Trophoblast cell (in vitro differentiated cells and primary cell): ENCODE measurements around the gene TDRD12.
A peak's percentile ranks its signal among the peaks of the same experiment; 100 is the strongest.

Experiments
- DNase-seq, 2 donors: peaks; one replicate each; pipeline ENCODE4 v3.0.0-alpha.2; 2016
- H2AFZ ChIP-seq: 2 replicates; pipeline ENCODE4 v1.6.1; 2013; ENCODE audit warnings: low read length, moderate library complexity, mild to moderate bottlenecking; ENCODE audit not compliant: insufficient read depth, poor library complexity
- H2AK5ac ChIP-seq: 2 replicates; pipeline ENCODE4 v1.6.1; 2013; ENCODE audit warnings: mild to moderate bottlenecking, low read length
- H2BK120ac ChIP-seq: 2 replicates; pipeline ENCODE4 v1.6.1; 2013; ENCODE audit warnings: low read length, mild to moderate bottlenecking, moderate library complexity; ENCODE audit not compliant: insufficient read depth, poor library complexity
- H2BK12ac ChIP-seq: 2 replicates; pipeline ENCODE4 v1.6.1; 2013; ENCODE audit warnings: mild to moderate bottlenecking, low read length, moderate library complexity
- H2BK5ac ChIP-seq: 2 replicates; pipeline ENCODE4 v1.6.1; 2013; ENCODE audit warnings: low read length, low read depth, moderate library complexity, mild to moderate bottlenecking; ENCODE audit not compliant: poor library complexity
- H3K14ac ChIP-seq: 2 replicates; pipeline ENCODE4 v1.6.1; 2013; ENCODE audit warnings: mild to moderate bottlenecking, low read length
- H3K18ac ChIP-seq: 2 replicates; pipeline ENCODE4 v1.6.1; 2013; ENCODE audit warnings: mild to moderate bottlenecking, low read length
- H3K23ac ChIP-seq: 2 replicates; pipeline ENCODE4 v1.6.1; 2013; ENCODE audit warnings: low read length
- H3K27ac ChIP-seq: 2 replicates; pipeline ENCODE4 v1.5.1; 2013; ENCODE audit warnings: low read depth, mild to moderate bottlenecking, inconsistent platforms, low read length, moderate library complexity
- H3K27me3 ChIP-seq: 2 replicates; pipeline ENCODE4 v1.6.1; 2013; ENCODE audit warnings: inconsistent platforms, mild to moderate bottlenecking, low read length, moderate library complexity; ENCODE audit not compliant: insufficient read depth
- H3K36me3 ChIP-seq, 2 experiments: 1 replicate in 1 of 2; 2 replicates in 1 of 2; pipeline ENCODE4 v1.6.1; 2013; ENCODE audit warnings: low read length in 2 of 2, mild to moderate bottlenecking in 2 of 2, moderate library complexity in 1 of 2; ENCODE audit not compliant: insufficient read depth in 2 of 2, control insufficient read depth in 1 of 2
- H3K4ac ChIP-seq: 2 replicates; pipeline ENCODE4 v1.6.1; 2013; ENCODE audit warnings: low read depth, mild to moderate bottlenecking, low read length, moderate library complexity
- H3K4me1 ChIP-seq, 2 experiments: 1 replicate in 1 of 2; 2 replicates in 1 of 2; pipeline ENCODE4 v1.6.1; 2013; ENCODE audit warnings: low read length in 2 of 2, mild to moderate bottlenecking in 2 of 2, moderate library complexity in 1 of 2; ENCODE audit not compliant: insufficient read depth in 2 of 2, control insufficient read depth in 1 of 2
- H3K4me2 ChIP-seq: 2 replicates; pipeline ENCODE4 v1.6.1; 2013; ENCODE audit warnings: inconsistent platforms, mild to moderate bottlenecking, low read length, moderate library complexity
- H3K4me3 ChIP-seq: 2 replicates; pipeline ENCODE4 v1.5.1; 2013; ENCODE audit warnings: mild to moderate bottlenecking, low read depth, low read length, inconsistent platforms
- H3K79me1 ChIP-seq: one replicate; pipeline ENCODE4 v1.6.1; 2013; ENCODE audit warnings: low read length
- H3K79me2 ChIP-seq: 2 replicates; pipeline ENCODE4 v1.6.1; 2013; ENCODE audit warnings: low read length, mild to moderate bottlenecking; ENCODE audit not compliant: control insufficient read depth, insufficient read depth, poor library complexity
- H3K9ac ChIP-seq: 2 replicates; pipeline ENCODE4 v1.6.1; 2013; ENCODE audit warnings: mild to moderate bottlenecking, low read length
- H3K9me3 ChIP-seq: 2 replicates; pipeline ENCODE4 v1.6.1; 2013; ENCODE audit warnings: low read depth, mild to moderate bottlenecking, control low read depth, inconsistent platforms, low read length; ENCODE audit not compliant: insufficient read depth
- H4K12ac ChIP-seq: 2 replicates; pipeline ENCODE4 v1.6.1; 2013; ENCODE audit warnings: low read depth, mild to moderate bottlenecking, low read length, moderate library complexity
- H4K8ac ChIP-seq: 2 replicates; pipeline ENCODE4 v1.6.1; 2013; ENCODE audit warnings: low read depth, mild to moderate bottlenecking, low read length, moderate library complexity
- H4K91ac ChIP-seq: one replicate; pipeline ENCODE4 v1.6.1; 2013; ENCODE audit warnings: low read depth, mild to moderate bottlenecking, low read length, moderate library complexity
- WGBS: extraction: QIAGEN DNeasy Blood & Tissue Kit; methylation state at CpG from one replicate; pipeline ENCODE4 v1.1.7; 2013; ENCODE audit warnings: missing lambda C conversion rate; ENCODE audit not compliant: insufficient read length, insufficient coverage; ENCODE audit errors: extremely low coverage; 5-methylcytosine and 5-hydroxymethylcytosine counted together

The TDRD12 gene

DNA sequence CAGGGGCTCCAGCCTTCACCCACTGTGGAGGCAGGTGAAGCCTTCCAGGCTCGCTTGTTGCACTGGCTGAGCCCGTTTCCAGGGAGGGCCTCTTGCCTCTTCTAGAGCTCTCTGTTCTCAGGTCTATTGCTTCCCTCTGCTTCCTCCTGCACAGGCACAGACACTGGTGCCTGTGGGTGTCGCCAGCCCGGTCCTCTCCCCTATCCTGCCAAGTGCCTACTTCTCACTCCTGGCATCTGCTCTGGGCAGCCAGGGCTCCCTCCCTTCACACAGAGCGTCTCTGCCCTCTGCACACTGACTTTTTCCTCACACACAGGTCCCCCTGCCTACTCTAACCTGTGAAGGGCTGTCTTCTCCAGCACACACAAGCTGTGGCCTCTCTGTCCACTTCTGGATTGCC lies 89.7 kb downstream of the TDRD12 start:
- Histone ChIP-seq H3K36me3 (no peaks in the 10 kb centered on the region), H3K23ac (no peak overlapping the region), H3K14ac (no peak overlapping the region), H4K8ac (no peak overlapping the region), H3K9ac (no peak overlapping the region), H2BK12ac (no peak overlapping the region), H3K27me3 (no peaks in the 10 kb centered on the region), H3K4me2 (no peak overlapping the region), H2BK5ac (no peak overlapping the region), H3K4me1 (peaks cover 0 to 13% of the 10 kb centered on the region in 2 experiments), H4K91ac (no peak overlapping the region), H3K27ac (no peak overlapping the region), H4K12ac (no peak overlapping the region), H3K4me3 (no peak overlapping the region), H3K9me3 (no peaks in the 10 kb centered on the region), H2AFZ (no peak overlapping the region), H3K18ac (no peak overlapping the region), H2BK120ac (no peak overlapping the region), H2AK5ac (no peak overlapping the region), H3K79me1 (no peaks in the 10 kb centered on the region), H3K79me2 (no peaks in the 10 kb centered on the region), H3K4ac (no peak overlapping the region)
- no CpG with 5 or more reads among the region's 5 CpGs for WGBS
- no peak for DNase-seq

DNA sequence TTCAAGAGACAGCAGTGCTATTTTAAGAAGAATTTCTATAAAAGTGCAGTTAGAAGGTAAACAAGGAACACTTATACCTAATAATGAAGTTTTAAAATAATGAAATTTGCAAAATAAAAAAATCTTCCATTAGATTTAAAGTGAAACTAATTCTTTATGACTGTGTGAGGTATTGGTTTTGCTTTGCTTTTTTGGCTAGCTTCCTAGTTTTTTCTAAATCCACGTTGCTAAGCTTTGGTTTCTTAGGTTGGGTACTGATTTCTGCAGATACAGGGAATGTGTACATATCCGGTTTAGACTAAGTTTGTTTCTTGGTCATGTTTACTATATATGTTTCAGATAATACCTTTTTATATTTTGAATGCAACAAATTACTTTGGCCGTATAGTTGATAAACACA lies 90.2 kb downstream of the TDRD12 start:
- no peak overlapping the region for H3K14ac ChIP-seq
- no peak overlapping the region for H3K4ac ChIP-seq
- no peak overlapping the region for H3K18ac ChIP-seq
- no peak overlapping the region for H2AK5ac ChIP-seq
- H3K4me2 ChIP-seq = no peak overlapping the region
- DNase-seq = no peak
- no peaks in the 10 kb centered on the region for H3K79me1 ChIP-seq
- no peaks in the 10 kb centered on the region for H3K79me2 ChIP-seq
- no peak overlapping the region for H3K9ac ChIP-seq
- H4K8ac ChIP-seq = no peak overlapping the region
- H2BK120ac ChIP-seq = no peak overlapping the region
- H3K9me3 ChIP-seq = no peaks in the 10 kb centered on the region
- H3K27me3 ChIP-seq = no peaks in the 10 kb centered on the region
- H4K91ac ChIP-seq = no peak overlapping the region
- H4K12ac ChIP-seq = no peak overlapping the region
- H3K4me1 ChIP-seq = peaks cover 0 to 13% of the 10 kb centered on the region in 2 experiments
- no peak overlapping the region for H3K23ac ChIP-seq
- H2BK12ac ChIP-seq = no peak overlapping the region
- WGBS = no CpG with 5 or more reads among the region's 3 CpGs
- H3K4me3 ChIP-seq = no peak overlapping the region
- H2AFZ ChIP-seq = no peak overlapping the region
- H3K27ac ChIP-seq = no peak overlapping the region
- H2BK5ac ChIP-seq = no peak overlapping the region
- H3K36me3 ChIP-seq = no peaks in the 10 kb centered on the region

DNA sequence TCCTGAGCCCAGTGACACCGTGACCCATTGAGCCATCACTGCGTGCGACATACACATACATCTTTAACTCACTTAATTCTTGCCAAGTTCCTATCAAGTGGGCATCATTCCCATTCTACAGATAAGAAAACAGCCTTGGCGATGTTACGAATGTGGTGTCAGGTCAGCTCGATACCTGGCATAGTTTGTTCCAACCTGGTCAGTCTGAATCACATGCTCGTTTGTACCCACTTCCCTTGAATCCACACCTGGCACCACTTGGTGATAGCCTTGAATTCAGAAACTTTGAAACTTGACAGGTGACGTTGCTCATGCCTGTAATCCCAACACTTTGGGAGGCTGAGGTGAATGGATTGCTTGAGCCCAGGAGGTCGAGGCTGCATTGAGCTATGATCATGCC lies 90.9 kb downstream of the TDRD12 start:
- no peak overlapping the region for H4K91ac ChIP-seq
- no peak overlapping the region for H3K18ac ChIP-seq
- no peak overlapping the region for H3K4ac ChIP-seq
- no peak overlapping the region for H4K8ac ChIP-seq
- H2BK12ac ChIP-seq = no peak overlapping the region
- no peak overlapping the region for H2BK120ac ChIP-seq
- H3K27ac ChIP-seq = no peak overlapping the region
- no peaks in the 10 kb centered on the region for H3K79me2 ChIP-seq
- no peak overlapping the region for H2BK5ac ChIP-seq
- WGBS = no CpG with 5 or more reads among the region's 9 CpGs
- H3K4me1 ChIP-seq = peaks cover 0 to 13% of the 10 kb centered on the region in 2 experiments
- no peak overlapping the region for H3K4me2 ChIP-seq
- no peak overlapping the region for H2AK5ac ChIP-seq
- H3K27me3 ChIP-seq = no peaks in the 10 kb centered on the region
- no peaks in the 10 kb centered on the region for H3K9me3 ChIP-seq
- DNase-seq = no peak
- H3K14ac ChIP-seq = no peak overlapping the region
- H4K12ac ChIP-seq = no peak overlapping the region
- no peak overlapping the region for H3K9ac ChIP-seq
- H3K36me3 ChIP-seq = no peaks in the 10 kb centered on the region
- no peak overlapping the region for H3K23ac ChIP-seq
- no peak overlapping the region for H3K4me3 ChIP-seq
- no peaks in the 10 kb centered on the region for H3K79me1 ChIP-seq
- H2AFZ ChIP-seq = no peak overlapping the region

DNA sequence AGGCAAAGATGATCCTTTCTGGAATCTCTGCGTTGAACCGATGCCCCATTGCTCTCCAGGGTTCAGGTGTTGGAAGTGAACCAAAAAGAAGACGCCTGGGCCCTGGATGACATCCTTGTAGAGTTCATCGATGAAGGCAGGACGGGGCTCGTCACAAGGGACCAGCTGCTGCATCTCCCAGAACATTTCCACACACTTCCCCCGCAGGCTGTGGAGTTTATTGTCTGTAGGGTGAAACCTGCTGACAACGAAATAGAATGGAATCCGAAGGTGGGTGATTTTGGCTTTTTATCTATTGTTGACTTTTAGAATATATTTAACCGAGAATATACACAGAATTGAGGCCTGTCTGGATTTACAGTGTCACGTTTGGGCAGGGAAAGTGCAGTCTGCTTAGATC lies 91.6 kb downstream of the TDRD12 start:
- Histone ChIP-seq H3K14ac (no peak overlapping the region), H3K36me3 (no peaks in the 10 kb centered on the region), H2BK120ac (no peak overlapping the region), H3K27me3 (no peaks in the 10 kb centered on the region), H4K91ac (no peak overlapping the region), H3K4me1 (peaks cover 0 to 13% of the 10 kb centered on the region in 2 experiments), H3K4me3 (no peak overlapping the region), H3K27ac (no peak overlapping the region), H2AK5ac (no peak overlapping the region), H3K79me2 (no peaks in the 10 kb centered on the region), H3K4me2 (no peak overlapping the region), H2BK12ac (no peak overlapping the region), H2AFZ (no peak overlapping the region), H3K18ac (no peak overlapping the region), H3K23ac (no peak overlapping the region), H3K9me3 (no peaks in the 10 kb centered on the region), H3K9ac (no peak overlapping the region), H4K8ac (no peak overlapping the region), H3K4ac (no peak overlapping the region), H2BK5ac (no peak overlapping the region), H3K79me1 (no peaks in the 10 kb centered on the region), H4K12ac (no peak overlapping the region)
- DNase-seq = peak; percentile 74 to 80
- no CpG with 5 or more reads among the region's 11 CpGs for WGBS
